CD4-positive, alpha-beta memory T cell (primary cell): ENCODE results near the gene CYTH1. TPM values are rescaled to one million over a fixed set of nuclear protein-coding genes. Genes with fewer than 3 reads are reported as not detected.

Source experiments
- CTCF ChIA-PET: fragments of 350-600 bp; sonication (Branson Sonifier 250); formaldehyde crosslinking; loops from one replicate; lab custom pipeline; 2021; ENCODE audit warnings: inconsistent platforms; ENCODE audit not compliant: partially characterized antibody; lab: Charles Lee
- POLR2A ChIA-PET: fragments of 350-600 bp; sonication (Branson Sonifier 250); formaldehyde crosslinking; loops from one replicate; lab custom pipeline; 2021; ENCODE audit not compliant: partially characterized antibody; lab: Charles Lee
- DNase-seq, 5 donors: peaks; one replicate each; pipeline versions ENCODE4 v3.0.0 to v3.0.0-alpha.2; 2020 to 2022; ENCODE audit warnings: mixed read lengths in 1 of 5
- H3K27ac ChIP-seq: one replicate; pipeline ENCODE4 v1.7.0; 2013; ENCODE audit warnings: low read depth, low read length
- H3K27me3 ChIP-seq: 2 replicates; pipeline ENCODE4 v1.7.0; 2013; ENCODE audit warnings: mild to moderate bottlenecking, low read length, moderate library complexity; ENCODE audit not compliant: insufficient read depth
- H3K36me3 ChIP-seq: 2 replicates; pipeline ENCODE4 v1.7.0; 2013; ENCODE audit warnings: mild to moderate bottlenecking, low read length, moderate library complexity; ENCODE audit not compliant: insufficient read depth
- H3K4me1 ChIP-seq: 2 replicates; pipeline ENCODE4 v1.7.0; 2013; ENCODE audit warnings: mild to moderate bottlenecking, low read length, moderate library complexity; ENCODE audit not compliant: insufficient read depth
- H3K4me3 ChIP-seq, 2 donors: one replicate each; pipeline ENCODE4 v1.7.0; 2013; ENCODE audit warnings: low read length in 2 of 2, mild to moderate bottlenecking in 1 of 2
- H3K9me3 ChIP-seq, 2 donors: one replicate each; pipeline ENCODE4 v1.7.0; 2013; ENCODE audit warnings: low read length in 2 of 2, control low read depth in 1 of 2; ENCODE audit not compliant: control insufficient read depth in 1 of 2
- H3K27ac Mint-ChIP-seq, 7 donors: one replicate each; pipeline ENCODE4 v1.8.0; 2020 to 2021; ENCODE audit warnings: mixed read lengths in 7 of 7, mild to moderate bottlenecking in 6 of 7, inconsistent platforms in 3 of 7, moderate library complexity in 3 of 7
- H3K27me3 Mint-ChIP-seq, 2 donors: one replicate each; pipeline ENCODE4 v1.8.0; 2020 to 2021; ENCODE audit warnings: mixed read lengths in 2 of 2
- H3K36me3 Mint-ChIP-seq, 2 donors: one replicate each; pipeline ENCODE4 v1.8.0; 2020 to 2021; ENCODE audit warnings: mixed read lengths in 2 of 2, inconsistent platforms in 1 of 2, mild to moderate bottlenecking in 1 of 2
- H3K4me1 Mint-ChIP-seq, 4 donors: one replicate each; pipeline ENCODE4 v1.8.0; 2020 to 2021; ENCODE audit warnings: mixed read lengths in 4 of 4, mild to moderate bottlenecking in 1 of 4
- H3K4me3 Mint-ChIP-seq, 8 donors: one replicate each; pipeline ENCODE4 v1.8.0; 2020 to 2021; ENCODE audit warnings: mixed read lengths in 8 of 8, mild to moderate bottlenecking in 7 of 8, moderate library complexity in 6 of 8, inconsistent platforms in 3 of 8
- H3K9me3 Mint-ChIP-seq, 8 donors: one replicate each; pipeline ENCODE4 v1.8.0; 2020 to 2021; ENCODE audit warnings: mixed read lengths in 8 of 8, mild to moderate bottlenecking in 5 of 8, inconsistent platforms in 3 of 8, moderate library complexity in 1 of 8
- intact Hi-C: fragments of 100-400 bp; cut with micrococcal nuclease; formaldehyde crosslinking; loops from one replicate; pipeline ENCODE4 v1.15.1; 2023
- polyA plus RNA-seq, 2 donors: library from polyadenylated mRNA; unstranded; fragments of 300-500 nt; fragmentation: Illumina TruSeq; gene quantifications; one replicate each; pipeline ENCODE4 v1.2.3, GENCODE V29; 2021
- total RNA-seq, 2 experiments: library from RNA; stranded (reverse); gene quantifications; one replicate each; pipeline ENCODE4 v1.2.3, GENCODE V29; 2021

The CYTH1 gene
- total and polyA plus RNA-seq, 4 experiments from 2014 or later: 271 to 390 (median 375) TPM

GRCh38 chr17:78738278-78738677, 43.8 kb downstream of the CYTH1 start:
- Histone ChIP-seq H3K27me3 (no peaks in the 10 kb centered on the region), H3K27ac (peak overlapping the region; percentile 82), H3K4me3 (no peak overlapping the region), H3K36me3 (peaks cover 2% of the 10 kb centered on the region), H3K9me3 (no peaks in the 10 kb centered on the region), H3K4me1 (peaks cover 89% of the 10 kb centered on the region)
- ChIA-PET CTCF (interaction anchor here (1.8 to 3.0 kb wide), 3 partner anchors 10 to 60 kb away, joined by 6 to 32 read pairs (median 11); no protein-coding TSS in a partner anchor), POLR2A (interaction anchor here (1.1 to 11.2 kb wide), 8 partner anchors 10 to 80 kb away, joined by 3 to 125 read pairs (median 13); partner anchors contain the start of gene CYTH1)
- intact Hi-C loops: loop anchor here (5.0 kb wide), 1 partner anchor 39 kb away; no protein-coding TSS in a partner anchor
- no peak for DNase-seq
- Mint-ChIP-seq H3K27me3 (no peaks in the 10 kb centered on the region), H3K4me3 (peak overlapping the region in 7 of 8 donors; percentile 46 to 98 (median 94)), H3K36me3 (peaks cover 22 to 46% of the 10 kb centered on the region in 2 donors), H3K27ac (peak overlapping the region; percentile 16 to 98 (median 90)), H3K9me3 (peaks cover 0 to 8% (median 0%) of the 10 kb centered on the region in 8 donors), H3K4me1 (peaks cover 71 to 95% (median 84%) of the 10 kb centered on the region in 4 donors)

GRCh38 chr17:78737332-78737731, 44.7 kb downstream of the CYTH1 start:
- Histone ChIP-seq H3K4me3 (peak overlapping the region; percentile 64 to 71), H3K27ac (peak overlapping the region; percentile 82), H3K36me3 (peaks cover under 1% of the 10 kb centered on the region), H3K9me3 (no peaks in the 10 kb centered on the region), H3K27me3 (no peaks in the 10 kb centered on the region), H3K4me1 (peaks cover 89% of the 10 kb centered on the region)
- Mint-ChIP-seq H3K27me3 (no peaks in the 10 kb centered on the region), H3K4me1 (peaks cover 71 to 95% (median 83%) of the 10 kb centered on the region in 4 donors), H3K9me3 (peaks cover 0 to 8% (median 0%) of the 10 kb centered on the region in 8 donors), H3K36me3 (peaks cover 20 to 46% of the 10 kb centered on the region in 2 donors), H3K27ac (peak overlapping the region; percentile 76 to 98 (median 94)), H3K4me3 (peak overlapping the region; percentile 91 to 98 (median 98))
- DNase-seq: no peak
- intact Hi-C loops: loop anchor here (2.0 to 5.0 kb wide), 2 partner anchors 19 to 40 kb away; no protein-coding TSS in a partner anchor
- ChIA-PET POLR2A (interaction anchor here (0.6 to 11.2 kb wide), 23 partner anchors 9 to 465 kb away, joined by 3 to 125 read pairs (median 7); partner anchors contain the start of genes CYTH1 and USP36), CTCF (interaction anchor here (1.4 to 3.9 kb wide), 9 partner anchors 11 to 64 kb away, joined by 3 to 32 read pairs (median 10); no protein-coding TSS in a partner anchor)

DNA sequence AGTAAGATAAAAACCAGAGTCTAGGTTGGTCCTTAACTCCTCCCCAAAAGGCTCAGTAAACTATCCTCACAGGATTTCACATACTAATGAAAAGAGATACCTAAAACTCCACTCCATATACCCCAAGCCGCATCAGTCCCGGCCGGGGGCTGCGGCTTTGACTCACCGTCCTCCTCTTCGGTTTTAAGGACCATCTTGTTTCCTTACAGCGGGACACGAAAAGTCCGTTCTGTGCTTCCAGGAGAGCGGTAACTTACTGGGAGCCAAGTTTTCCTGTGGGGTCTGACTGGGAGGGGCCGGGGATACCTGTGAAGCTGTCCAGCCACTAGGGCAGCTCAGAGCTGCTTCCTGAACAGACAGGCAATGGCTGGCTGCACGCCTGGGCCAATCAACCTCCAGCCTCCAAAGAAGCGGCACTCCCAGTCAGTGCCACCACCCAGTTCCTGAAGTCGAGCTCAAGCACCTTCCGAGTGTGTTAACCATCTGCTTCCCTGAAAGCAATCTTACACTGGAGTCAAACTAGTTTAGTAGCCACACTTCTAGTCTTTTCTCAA, 45.5 kb downstream of the CYTH1 start:
- Histone ChIP-seq H3K4me3 (peak overlapping the region; percentile 64 to 71), H3K9me3 (no peaks in the 10 kb centered on the region), H3K4me1 (peaks cover 89% of the 10 kb centered on the region), H3K27ac (peak overlapping the region; percentile 82), H3K36me3 (peaks cover 5% of the 10 kb centered on the region), H3K27me3 (no peaks in the 10 kb centered on the region)
- Mint-ChIP-seq H3K27ac (peak overlapping the region; percentile 85 to 98 (median 95)), H3K4me1 (peaks cover 69 to 94% (median 83%) of the 10 kb centered on the region in 4 donors), H3K9me3 (peaks cover 0 to 8% (median 0%) of the 10 kb centered on the region in 8 donors), H3K36me3 (peaks cover 16 to 45% of the 10 kb centered on the region in 2 donors), H3K27me3 (no peaks in the 10 kb centered on the region), H3K4me3 (peak overlapping the region; percentile 91 to 98 (median 98))
- POLR2A ChIA-PET: interaction anchor here (0.6 to 11.2 kb wide), 26 partner anchors 10 to 464 kb away, joined by 3 to 125 read pairs (median 5); partner anchors contain the start of genes CYTH1 and USP36
- CTCF ChIA-PET: interaction anchor here (1.4 to 3.9 kb wide), 10 partner anchors 11 to 65 kb away, joined by 3 to 32 read pairs (median 9); no protein-coding TSS in a partner anchor
- intact Hi-C loops: loop anchor here (1.0 to 5.0 kb wide), 3 partner anchors 9 to 41 kb away; no protein-coding TSS in a partner anchor
- DNase-seq: peak; percentile 69 to 84 (median 77)

GRCh38 chr17:78735832-78736525, 46.1 kb downstream of the CYTH1 start:
- peaks cover 16 to 48% of the 10 kb centered on the region in 2 donors for H3K36me3 Mint-ChIP-seq
- intact Hi-C loops: loop anchor here (1.0 to 5.0 kb wide), 3 partner anchors 9 to 41 kb away; no protein-coding TSS in a partner anchor
- H3K9me3 ChIP-seq: no peaks in the 10 kb centered on the region
- CTCF ChIA-PET: interaction anchor here (1.4 to 3.9 kb wide), 11 partner anchors 10 to 65 kb away, joined by 3 to 32 read pairs (median 8); no protein-coding TSS in a partner anchor
- peaks cover 5% of the 10 kb centered on the region for H3K36me3 ChIP-seq
- H3K27me3 ChIP-seq: no peaks in the 10 kb centered on the region
- H3K27me3 Mint-ChIP-seq: no peaks in the 10 kb centered on the region
- peaks cover 69 to 95% (median 84%) of the 10 kb centered on the region in 4 donors for H3K4me1 Mint-ChIP-seq
- peaks cover 0 to 8% (median 0%) of the 10 kb centered on the region in 8 donors for H3K9me3 Mint-ChIP-seq
- peaks cover 89% of the 10 kb centered on the region for H3K4me1 ChIP-seq
- peak overlapping the region; percentile 91 to 98 (median 98) for H3K4me3 Mint-ChIP-seq
- peak overlapping the region; percentile 85 to 98 (median 95) for H3K27ac Mint-ChIP-seq
- POLR2A ChIA-PET: interaction anchor here (0.6 to 11.2 kb wide), 28 partner anchors 10 to 464 kb away, joined by 3 to 125 read pairs (median 4); partner anchors contain the start of genes CYTH1 and USP36
- peak overlapping the region; percentile 82 for H3K27ac ChIP-seq
- DNase-seq: peak; percentile 53 to 66 (median 60)
- H3K4me3 ChIP-seq: peak overlapping the region; percentile 64 to 71

GRCh38 chr17:78734793-78735641, 47.1 kb downstream of the CYTH1 start:
- Mint-ChIP-seq H3K27ac (peak overlapping the region; percentile 85 to 98 (median 95)), H3K4me3 (peak overlapping the region; percentile 91 to 98 (median 98)), H3K9me3 (peaks cover 0 to 8% (median 0%) of the 10 kb centered on the region in 8 donors), H3K36me3 (peaks cover 16 to 44% of the 10 kb centered on the region in 2 donors), H3K4me1 (peaks cover 65 to 92% (median 80%) of the 10 kb centered on the region in 4 donors), H3K27me3 (no peaks in the 10 kb centered on the region)
- peak overlapping the region; percentile 82 for H3K27ac ChIP-seq
- CTCF ChIA-PET: interaction anchor here (1.2 to 3.9 kb wide), 11 partner anchors 9 to 49 kb away, joined by 3 to 32 read pairs (median 6); no protein-coding TSS in a partner anchor
- DNase-seq: no peak
- H3K9me3 ChIP-seq: no peaks in the 10 kb centered on the region
- intact Hi-C loops: loop anchor here (5.0 kb wide), 1 partner anchor 42 kb away; no protein-coding TSS in a partner anchor
- POLR2A ChIA-PET: interaction anchor here (0.6 to 11.2 kb wide), 16 partner anchors 10 to 188 kb away, joined by 3 to 125 read pairs (median 6); partner anchors contain the start of gene CYTH1
- no peaks in the 10 kb centered on the region for H3K27me3 ChIP-seq
- H3K4me3 ChIP-seq: peak overlapping the region; percentile 64 to 71
- H3K36me3 ChIP-seq: peaks cover 5% of the 10 kb centered on the region
- peaks cover 88% of the 10 kb centered on the region for H3K4me1 ChIP-seq

DNA sequence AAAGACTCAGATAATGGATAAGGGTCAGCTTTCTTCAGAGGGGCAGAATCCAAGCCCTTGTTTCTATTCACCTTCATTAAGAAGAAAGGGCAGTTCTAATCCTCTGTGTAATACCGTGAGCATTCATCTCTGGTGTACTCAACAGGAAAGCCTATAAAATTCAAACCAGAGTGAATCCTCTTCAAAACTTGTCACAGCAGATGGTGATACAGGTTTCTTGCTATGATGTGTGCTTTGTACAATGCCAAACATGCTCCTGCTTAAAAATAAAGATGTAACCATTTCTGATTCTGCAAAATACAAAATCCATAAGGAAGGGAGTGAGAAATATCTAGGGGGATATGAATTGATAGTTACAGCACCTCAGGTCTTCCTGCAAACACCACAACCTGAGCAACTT, 49.7 kb downstream of the CYTH1 start:
- H3K27ac Mint-ChIP-seq: peak overlapping the region in 6 of 7 donors; percentile 72 to 88 (median 78)
- Histone ChIP-seq H3K4me3 (no peak overlapping the region), H3K27ac (no peak overlapping the region), H3K4me1 (peaks cover 88% of the 10 kb centered on the region), H3K27me3 (no peaks in the 10 kb centered on the region), H3K36me3 (peaks cover 11% of the 10 kb centered on the region), H3K9me3 (no peaks in the 10 kb centered on the region)
- peak overlapping the region in 7 of 8 donors; percentile 63 to 82 (median 75) for H3K4me3 Mint-ChIP-seq
- intact Hi-C loops: no loop called here
- H3K36me3 Mint-ChIP-seq: peaks cover 5 to 46% of the 10 kb centered on the region in 2 donors
- no peak for DNase-seq
- ChIA-PET CTCF (interaction anchor here (0.7 to 2.3 kb wide), 2 partner anchors 10 to 48 kb away, joined by 3 to 8 read pairs; no protein-coding TSS in a partner anchor), POLR2A (interaction anchor here (1.1 kb wide), 1 partner anchor 48 kb away, joined by 5 read pairs; no protein-coding TSS in a partner anchor)
- H3K4me1 Mint-ChIP-seq: peaks cover 58 to 92% (median 77%) of the 10 kb centered on the region in 4 donors
- H3K27me3 Mint-ChIP-seq: no peaks in the 10 kb centered on the region
- H3K9me3 Mint-ChIP-seq: peaks cover 0 to 5% (median 0%) of the 10 kb centered on the region in 8 donors
